Right lobe of liver (tissue), 4 donors: Measurements from ENCODE around the gene NUP133.

ENCODE experiments used
- POLR2A ChIP-seq: fragments of 450-650 bp; IDR thresholded peaks from one replicate; pipeline ENCODE4 v1.6.1; 2017; ENCODE audit warnings: antibody characterized with exemption, mild to moderate bottlenecking
- TF ChIP-seq, protein P1 (sequence below), 4 donors: fragments of 200-600 bp in 3 of 4; fragments of 450-650 bp in 1 of 4; IDR thresholded peaks; one replicate each; pipeline versions ENCODE4 v1.5.1 to v1.8.0; 2016 to 2022; ENCODE audit warnings: antibody characterized with exemption in 4 of 4, mild to moderate bottlenecking in 2 of 4
- donor health status: DM: no; HTN: no; CAD: no.
- donor health status: DM: no; HTN: no; CAD: no.
- donor health status: DM: no; HTN: yes; CAD: no.

GRCh38 chr1:229425564-229426159 lies 82.5 kb downstream of the NUP133 start:
- TF ChIP-seq POLR2A, result no peak
- TF ChIP-seq, protein P1, sequence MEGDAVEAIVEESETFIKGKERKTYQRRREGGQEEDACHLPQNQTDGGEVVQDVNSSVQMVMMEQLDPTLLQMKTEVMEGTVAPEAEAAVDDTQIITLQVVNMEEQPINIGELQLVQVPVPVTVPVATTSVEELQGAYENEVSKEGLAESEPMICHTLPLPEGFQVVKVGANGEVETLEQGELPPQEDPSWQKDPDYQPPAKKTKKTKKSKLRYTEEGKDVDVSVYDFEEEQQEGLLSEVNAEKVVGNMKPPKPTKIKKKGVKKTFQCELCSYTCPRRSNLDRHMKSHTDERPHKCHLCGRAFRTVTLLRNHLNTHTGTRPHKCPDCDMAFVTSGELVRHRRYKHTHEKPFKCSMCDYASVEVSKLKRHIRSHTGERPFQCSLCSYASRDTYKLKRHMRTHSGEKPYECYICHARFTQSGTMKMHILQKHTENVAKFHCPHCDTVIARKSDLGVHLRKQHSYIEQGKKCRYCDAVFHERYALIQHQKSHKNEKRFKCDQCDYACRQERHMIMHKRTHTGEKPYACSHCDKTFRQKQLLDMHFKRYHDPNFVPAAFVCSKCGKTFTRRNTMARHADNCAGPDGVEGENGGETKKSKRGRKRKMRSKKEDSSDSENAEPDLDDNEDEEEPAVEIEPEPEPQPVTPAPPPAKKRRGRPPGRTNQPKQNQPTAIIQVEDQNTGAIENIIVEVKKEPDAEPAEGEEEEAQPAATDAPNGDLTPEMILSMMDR (IDR thresholded peaks at IDR 0.05), result no peak
